IMR-90 (cell line): ENCODE results near the gene ARHGEF2. TPM values are rescaled to one million over a fixed set of nuclear protein-coding genes. Genes with fewer than 3 reads are reported as not detected.

ENCODE experiments used
- ATAC-seq: fragments of 200-7000 bp; cut with Tn5 transposase; 2 replicates; pipeline ENCODE4 v1.9.1; 2020; ENCODE audit warnings: low read depth, mild to moderate bottlenecking, moderate library complexity
- BruUV-seq: library from RNA; stranded (reverse); fragments of 400-500 nt; replicated peaks from 2 replicates; lab custom pipeline; 2021; lab: Mats Ljungman, UMichigan
- CTCF ChIA-PET: fragments of 300-600 bp; formaldehyde crosslinking; extraction: SDS; loops from one replicate; lab custom pipeline; 2021; ENCODE audit warnings: antibody characterized with exemption; lab: Yijun Ruan, JAX
- POLR2A ChIA-PET: fragments of 300-600 bp; sonication (Branson Sonifier 250); formaldehyde crosslinking; loops from one replicate; lab custom pipeline; 2022; ENCODE audit warnings: antibody characterized with exemption; ENCODE audit not compliant: unreplicated experiment; lab: Charles Lee
- DNase-seq: peaks from one replicate; pipeline ENCODE4 v3.0.0; 2013
- H2AFZ ChIP-seq: replicated peaks from 2 replicates; pipeline ENCODE3; 2013; ENCODE audit warnings: low read length, mild to moderate bottlenecking; ENCODE audit not compliant: poor library complexity
- H2AK5ac ChIP-seq: 2 replicates; pipeline ENCODE4 v1.6.1; 2013; ENCODE audit warnings: low read depth, low read length, inconsistent platforms
- H2AK9ac ChIP-seq: replicated peaks from 2 replicates; pipeline ENCODE3; 2013; ENCODE audit warnings: mild to moderate bottlenecking, low read depth, low read length, moderate library complexity; ENCODE audit not compliant: poor library complexity
- H2BK120ac ChIP-seq: 2 replicates; pipeline ENCODE4 v1.6.1; 2013; ENCODE audit warnings: low read depth, low read length, inconsistent platforms
- H2BK15ac ChIP-seq: 3 replicates; pipeline ENCODE4 v1.6.1; 2013; ENCODE audit warnings: low read depth, low read length, inconsistent platforms
- H2BK20ac ChIP-seq: 2 replicates; pipeline ENCODE4 v1.6.1; 2013; ENCODE audit warnings: low read depth, mild to moderate bottlenecking, inconsistent platforms, low read length, moderate library complexity
- H2BK5ac ChIP-seq: 2 replicates; pipeline ENCODE4 v1.6.1; 2013; ENCODE audit warnings: mild to moderate bottlenecking, low read depth, low read length, inconsistent platforms; ENCODE audit not compliant: poor library complexity, severe bottlenecking
- H3K14ac ChIP-seq: replicated peaks from 2 replicates; pipeline ENCODE4 v1.6.1; 2013; ENCODE audit warnings: low read depth, low read length, inconsistent platforms
- H3K18ac ChIP-seq: 2 replicates; pipeline ENCODE4 v1.6.1; 2013; ENCODE audit warnings: low read depth, low read length, control low read depth
- H3K23ac ChIP-seq: 2 replicates; pipeline ENCODE4 v1.6.1; 2013; ENCODE audit warnings: low read depth, low read length, inconsistent platforms
- H3K27ac ChIP-seq: 2 replicates; pipeline ENCODE4 v1.5.1; 2013; ENCODE audit warnings: mild to moderate bottlenecking, control low read depth, low read length; ENCODE audit not compliant: insufficient read depth
- H3K27me3 ChIP-seq: 2 replicates; pipeline ENCODE4 v1.6.1; 2013; ENCODE audit warnings: low read length; ENCODE audit not compliant: control insufficient read depth, insufficient read depth
- H3K36me3 ChIP-seq: 2 replicates; pipeline ENCODE4 v1.6.1; 2013; ENCODE audit warnings: low read length, mixed read lengths; ENCODE audit not compliant: control insufficient read depth, insufficient read depth
- H3K4ac ChIP-seq: 2 replicates; pipeline ENCODE4 v1.6.1; 2013; ENCODE audit warnings: low read depth, low read length, inconsistent platforms
- H3K4me1 ChIP-seq: 2 replicates; pipeline ENCODE4 v1.6.1; 2013; ENCODE audit warnings: low read length, mixed read lengths; ENCODE audit not compliant: control insufficient read depth, insufficient read depth
- H3K4me2 ChIP-seq: 2 replicates; pipeline ENCODE4 v1.6.1; 2013; ENCODE audit warnings: low read depth, mild to moderate bottlenecking, control low read depth, low read length, moderate library complexity
- H3K4me3 ChIP-seq: 2 replicates; pipeline ENCODE4 v1.5.1; 2013; ENCODE audit warnings: low read depth, mild to moderate bottlenecking, control low read depth, low read length, moderate library complexity; ENCODE audit not compliant: insufficient read depth
- H3K56ac ChIP-seq: 2 replicates; pipeline ENCODE4 v1.6.1; 2013; ENCODE audit warnings: low read length, inconsistent platforms; ENCODE audit not compliant: insufficient read depth; ENCODE audit errors: extremely low read depth
- H3K79me1 ChIP-seq, 2 experiments: 2 replicates each; pipeline ENCODE4 v1.6.1; 2013; ENCODE audit warnings: low read length in 2 of 2, inconsistent platforms in 1 of 2, low read depth in 1 of 2
- H3K9ac ChIP-seq: 2 replicates; pipeline ENCODE4 v1.6.1; 2013; ENCODE audit warnings: low read depth, low read length, control low read depth
- H3K9me1 ChIP-seq: 2 replicates; pipeline ENCODE4 v1.6.1; 2013; ENCODE audit warnings: low read length, inconsistent platforms; ENCODE audit not compliant: insufficient read depth
- H3K9me3 ChIP-seq: 2 replicates; pipeline ENCODE4 v1.6.1; 2013; ENCODE audit warnings: low read length; ENCODE audit not compliant: control insufficient read depth, insufficient read depth
- H4K20me1 ChIP-seq: 2 replicates; pipeline ENCODE4 v1.6.1; 2013; ENCODE audit warnings: low read length, inconsistent platforms; ENCODE audit not compliant: insufficient read depth
- H4K5ac ChIP-seq: 2 replicates; pipeline ENCODE4 v1.6.1; 2013; ENCODE audit warnings: mild to moderate bottlenecking, low read depth, low read length, control low read depth
- H4K8ac ChIP-seq, 2 experiments: 2 replicates each; pipeline ENCODE4 v1.6.1; 2013; ENCODE audit warnings: low read depth in 2 of 2, low read length in 2 of 2, control low read depth in 1 of 2, inconsistent platforms in 1 of 2
- H4K91ac ChIP-seq: 2 replicates; pipeline ENCODE4 v1.6.1; 2013; ENCODE audit warnings: low read depth, low read length, inconsistent platforms; ENCODE audit not compliant: insufficient read depth
- MAZ ChIP-seq: IDR thresholded peaks from 2 replicates; pipeline ENCODE4 v1.6.1; 2012; ENCODE audit warnings: low read depth, mild to moderate bottlenecking, low read length, improper control_type of control experiment, moderate library complexity, borderline replicate concordance
- RAD21 ChIP-seq: IDR thresholded peaks from 2 replicates; pipeline ENCODE4 v1.6.1; 2012; ENCODE audit warnings: low read length, improper control_type of control experiment
- SMC3 ChIP-seq: fragments of 150-350 bp; IDR thresholded peaks from 2 replicates; pipeline ENCODE4 v1.6.1; 2016; ENCODE audit warnings: low read depth, mild to moderate bottlenecking, antibody characterized with exemption, low read length, moderate library complexity
- WGBS, 2 experiments: methylation state at CpG; one replicate each; pipeline versions ENCODE4 v1.1.5 to v1.1.7; 2013; ENCODE audit warnings: missing lambda C conversion rate in 2 of 2; ENCODE audit not compliant: insufficient read length in 1 of 2; ENCODE audit errors: extremely low coverage in 2 of 2; 5-methylcytosine and 5-hydroxymethylcytosine counted together
- dilution Hi-C: fragments of 300-500 bp; cut with HindIII; formaldehyde crosslinking; loops from one replicate; pipeline ENCODE4 v1.14.3; 2018; ENCODE audit warnings: low sequenced_read_pairs; ENCODE audit not compliant: unreplicated experiment
- in situ Hi-C: fragments of 300-500 bp; cut with MboI; formaldehyde crosslinking; loops from 3 replicates; pipeline ENCODE4 v1.14.3; 2019; ENCODE audit warnings: low sequenced_read_pairs, inconsistent platforms, mixed read lengths
- intact Hi-C: fragments of 100-400 bp; cut with micrococcal nuclease; formaldehyde crosslinking; loops from 2 replicates; pipeline ENCODE4 v1.10.0; 2022
- polyA plus RNA-seq, 3 experiments: library from polyadenylated mRNA; depleted of rRNA; stranded (reverse); fragments of >200 nt; gene quantifications; 2 replicates each; pipeline ENCODE4 v1.2.3, GENCODE V29; 2012; ENCODE audit warnings: low replicate concordance in 1 of 3
- total RNA-seq: library from RNA; depleted of rRNA; stranded (reverse); fragments of >200 nt; gene quantifications from 2 replicates; pipeline ENCODE4 v1.2.3, GENCODE V29; 2012
- TF ChIP-seq, protein P1 (sequence below): conservative IDR thresholded peaks from 2 replicates; pipeline ENCODE4 v1.5.1; 2012; ENCODE audit warnings: mild to moderate bottlenecking, low read depth, low read length, improper control_type of control experiment
- TF ChIP-seq, protein P2 (sequence below): fragments of 150-350 bp; IDR thresholded peaks from 2 replicates; pipeline ENCODE4 v1.6.1; 2017; ENCODE audit warnings: mild to moderate bottlenecking, antibody characterized with exemption, low read length, low read depth

Gene ARHGEF2
- total and polyA plus RNA-seq, 2 of the 4 experiments (the other 2 are of a cell fraction), result 91.8 to 117 TPM

DNA sequence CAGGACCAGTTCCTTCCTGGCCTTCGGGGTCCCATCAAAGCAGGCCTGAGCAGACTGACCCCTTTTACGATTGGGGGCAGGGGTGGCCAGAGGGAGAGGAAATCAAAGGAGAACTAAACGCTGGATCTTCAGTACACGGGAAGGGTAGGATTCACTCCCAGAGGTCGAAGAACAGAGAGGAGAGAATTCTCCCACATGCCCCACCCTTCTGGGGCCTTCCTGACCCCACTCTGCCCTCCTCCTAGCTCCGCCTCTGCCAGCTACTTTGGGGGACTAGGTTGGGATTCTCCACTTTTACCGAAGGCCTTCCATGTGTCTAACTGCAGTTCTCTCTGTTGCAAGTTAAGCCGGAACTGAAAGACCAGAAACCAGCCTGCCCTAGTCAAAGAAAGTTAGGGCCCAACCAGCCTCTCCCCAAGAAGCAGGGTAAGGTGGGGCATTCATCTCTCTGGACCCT lies 654 bp upstream of the ARHGEF2 start:
- H3K4me2 ChIP-seq, result peak overlapping the region; percentile 85
- in situ Hi-C loops, result no loop called here
- peak overlapping the region; percentile 64 for H2BK20ac ChIP-seq
- ATAC-seq (peak; percentile 2), DNase-seq (peak; percentile 31)
- no peaks in the 10 kb centered on the region for H3K9me3 ChIP-seq
- peaks cover 54% of the 10 kb centered on the region for H3K4me1 ChIP-seq
- H2AK9ac ChIP-seq, result peak overlapping the region; percentile 95
- H3K14ac ChIP-seq, result peak overlapping the region; percentile 98
- H3K27ac ChIP-seq, result peak overlapping the region; percentile 99
- ChIA-PET CTCF (no interaction called here), POLR2A (interaction anchor here (0.7 to 1.0 kb wide), 4 partner anchors 11 to 76 kb away, joined by 3 to 10 read pairs (median 3); no protein-coding TSS in a partner anchor)
- peak overlapping the region; percentile 98 for H4K91ac ChIP-seq
- H3K23ac ChIP-seq, result peak overlapping the region; percentile 95
- intact Hi-C loops, result loop anchor here (5.0 kb wide), 1 partner anchor 37 kb away; the partner anchor contains the start of gene RXFP4
- peak overlapping the region; percentile 72 for H4K5ac ChIP-seq
- peak overlapping the region; percentile 93 for H2BK5ac ChIP-seq
- peak overlapping the region; percentile 98 for H2BK120ac ChIP-seq
- peaks cover 37% of the 10 kb centered on the region for H4K20me1 ChIP-seq
- peak overlapping the region; percentile 95 for H2AK5ac ChIP-seq
- H2AFZ ChIP-seq, result peak overlapping the region; percentile 79
- peak overlapping the region; percentile 87 for H3K9ac ChIP-seq
- H3K27me3 ChIP-seq, result no peaks in the 10 kb centered on the region
- H3K4me3 ChIP-seq, result peak overlapping the region; percentile 94
- peak overlapping the region; percentile 63 to 70 for H4K8ac ChIP-seq
- TF ChIP-seq RAD21, result no peak
- TF ChIP-seq, protein P1, sequence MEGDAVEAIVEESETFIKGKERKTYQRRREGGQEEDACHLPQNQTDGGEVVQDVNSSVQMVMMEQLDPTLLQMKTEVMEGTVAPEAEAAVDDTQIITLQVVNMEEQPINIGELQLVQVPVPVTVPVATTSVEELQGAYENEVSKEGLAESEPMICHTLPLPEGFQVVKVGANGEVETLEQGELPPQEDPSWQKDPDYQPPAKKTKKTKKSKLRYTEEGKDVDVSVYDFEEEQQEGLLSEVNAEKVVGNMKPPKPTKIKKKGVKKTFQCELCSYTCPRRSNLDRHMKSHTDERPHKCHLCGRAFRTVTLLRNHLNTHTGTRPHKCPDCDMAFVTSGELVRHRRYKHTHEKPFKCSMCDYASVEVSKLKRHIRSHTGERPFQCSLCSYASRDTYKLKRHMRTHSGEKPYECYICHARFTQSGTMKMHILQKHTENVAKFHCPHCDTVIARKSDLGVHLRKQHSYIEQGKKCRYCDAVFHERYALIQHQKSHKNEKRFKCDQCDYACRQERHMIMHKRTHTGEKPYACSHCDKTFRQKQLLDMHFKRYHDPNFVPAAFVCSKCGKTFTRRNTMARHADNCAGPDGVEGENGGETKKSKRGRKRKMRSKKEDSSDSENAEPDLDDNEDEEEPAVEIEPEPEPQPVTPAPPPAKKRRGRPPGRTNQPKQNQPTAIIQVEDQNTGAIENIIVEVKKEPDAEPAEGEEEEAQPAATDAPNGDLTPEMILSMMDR, result no peak
- TF ChIP-seq MAZ, result no peak
- TF ChIP-seq, protein P2, sequence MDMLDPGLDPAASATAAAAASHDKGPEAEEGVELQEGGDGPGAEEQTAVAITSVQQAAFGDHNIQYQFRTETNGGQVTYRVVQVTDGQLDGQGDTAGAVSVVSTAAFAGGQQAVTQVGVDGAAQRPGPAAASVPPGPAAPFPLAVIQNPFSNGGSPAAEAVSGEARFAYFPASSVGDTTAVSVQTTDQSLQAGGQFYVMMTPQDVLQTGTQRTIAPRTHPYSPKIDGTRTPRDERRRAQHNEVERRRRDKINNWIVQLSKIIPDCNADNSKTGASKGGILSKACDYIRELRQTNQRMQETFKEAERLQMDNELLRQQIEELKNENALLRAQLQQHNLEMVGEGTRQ, result no peak
- TF ChIP-seq SMC3, result no peak
- BruUV-seq, result TSS peak; percentile 81
- peak overlapping the region; percentile 54; the same call in 2 of the 3 replicates for H2BK15ac ChIP-seq
- dilution Hi-C loops, result no loop called here
- H3K9me1 ChIP-seq, result peaks cover 34% of the 10 kb centered on the region
- H3K79me1 ChIP-seq, result peaks cover 10 to 82% of the 10 kb centered on the region in 2 experiments; a peak in 3 of 4 replicates
- peaks cover 8% of the 10 kb centered on the region; the same call in 1 of the 2 replicates for H3K36me3 ChIP-seq
- peak overlapping the region; percentile 98 for H3K56ac ChIP-seq
- H3K18ac ChIP-seq, result peak overlapping the region; percentile 83
- H3K4ac ChIP-seq, result peak overlapping the region; percentile 92
- 0% methylated on average over 2 of the region's 8 CpGs; no CpG with 5 or more reads in 1 of the 2 experiments for WGBS, 2 experiments
